Activated CD8-positive, alpha-beta memory T cell treated with anti-CD3 and anti-CD28 coated beads, Interleukin-2, amount 50 U/mL, for 1 hour (primary cell): ENCODE data around the gene ARL9.
"Not testable (repeated sequence)": the region's sequence is repeated elsewhere in the genome, so short reads cannot be mapped to it uniquely, and the experiment has no call there.

ENCODE experiments used
- DNase-seq: peaks from one replicate; pipeline ENCODE4 v3.0.0-alpha.2; 2020; ENCODE audit errors: extremely low read depth

Gene ARL9, protein sequence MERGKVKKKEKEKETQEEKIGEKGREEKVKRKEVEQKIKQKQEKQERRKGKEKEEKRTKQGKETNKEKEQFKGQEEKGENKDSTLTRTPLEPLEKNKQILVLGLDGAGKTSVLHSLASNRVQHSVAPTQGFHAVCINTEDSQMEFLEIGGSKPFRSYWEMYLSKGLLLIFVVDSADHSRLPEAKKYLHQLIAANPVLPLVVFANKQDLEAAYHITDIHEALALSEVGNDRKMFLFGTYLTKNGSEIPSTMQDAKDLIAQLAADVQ

DNA sequence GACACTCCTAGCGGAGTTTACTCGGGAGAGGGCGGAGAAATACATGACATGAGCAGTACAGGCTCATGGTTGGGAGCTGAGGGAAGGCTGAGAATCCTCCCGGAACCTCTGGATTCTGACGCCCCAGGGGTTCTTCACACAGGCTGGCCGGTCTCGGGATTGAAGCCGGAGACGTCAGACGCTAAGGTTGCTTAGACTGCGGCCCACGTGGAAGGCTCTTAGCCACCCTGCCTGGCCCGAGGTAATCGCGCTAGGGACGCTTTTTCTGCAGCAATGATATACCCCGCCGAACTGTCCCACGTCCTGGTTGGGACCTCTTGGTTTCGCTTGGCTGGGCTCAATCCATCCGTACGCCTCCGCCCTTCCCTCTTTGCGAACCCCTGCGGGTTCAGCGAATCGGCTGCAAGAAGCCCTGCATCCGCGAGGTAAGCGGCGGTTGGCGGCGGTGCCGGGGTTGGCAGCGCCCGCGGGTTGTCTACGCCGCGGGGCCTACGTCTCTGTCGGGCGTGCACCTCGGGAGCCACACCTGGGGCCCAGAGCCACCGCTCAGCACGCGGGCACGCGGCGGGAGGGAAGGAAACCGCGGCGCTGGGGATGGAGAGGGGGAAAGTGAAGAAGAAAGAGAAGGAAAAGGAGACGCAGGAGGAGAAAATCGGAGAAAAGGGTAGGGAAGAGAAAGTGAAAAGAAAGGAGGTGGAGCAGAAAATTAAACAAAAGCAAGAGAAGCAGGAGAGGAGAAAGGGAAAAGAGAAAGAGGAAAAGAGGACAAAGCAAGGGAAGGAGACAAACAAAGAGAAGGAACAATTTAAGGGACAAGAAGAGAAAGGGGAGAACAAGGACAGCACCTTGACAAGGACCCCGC lies at the start of gene ARL9:
ARL9 (plus strand) TSS at position 523 of the 862 bp plus-strand sequence; CDS start at position 595, 72 bp downstream.
- peak; percentile 23 for DNase-seq

DNA sequence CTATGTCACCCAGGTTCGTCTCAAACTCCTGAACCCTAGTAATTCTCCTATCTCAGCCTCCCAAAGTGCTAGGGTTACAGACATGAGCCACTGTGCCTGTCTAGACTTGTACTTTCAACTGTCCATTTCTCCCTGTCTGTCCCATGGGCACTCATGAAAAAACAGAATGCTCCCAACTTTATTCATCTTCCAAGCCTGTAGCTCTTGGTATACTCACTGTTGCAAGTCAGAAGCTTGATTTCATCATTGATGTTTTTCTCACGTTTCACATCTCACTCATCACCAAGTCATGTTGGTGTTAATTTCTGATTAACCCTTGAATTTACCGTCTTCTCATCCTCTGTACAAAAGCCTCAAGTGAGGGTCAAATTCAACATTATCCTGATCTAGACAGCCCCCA lies 45.5 kb upstream of the ARL9 start:
- DNase-seq = no peak

DNA sequence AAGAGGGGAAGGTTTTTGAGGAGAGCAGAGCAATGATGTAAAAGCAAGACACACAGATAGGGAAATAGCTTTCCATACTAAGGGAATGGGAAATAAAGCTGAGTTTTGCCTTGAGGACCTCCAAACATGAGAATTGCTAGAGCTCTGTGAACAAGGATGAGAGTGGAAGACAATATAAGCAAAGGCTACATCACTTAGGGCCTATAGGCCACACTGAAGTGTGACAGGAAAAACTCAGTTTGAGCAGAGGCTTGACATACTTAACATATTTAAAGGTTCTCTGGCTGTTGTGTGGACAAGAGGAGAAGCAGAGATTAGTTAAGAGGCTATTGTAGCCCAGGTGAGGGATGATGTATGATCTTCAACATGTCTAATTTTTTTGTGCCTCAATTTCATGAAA lies 43.4 kb upstream of the ARL9 start:
- no peak for DNase-seq

DNA sequence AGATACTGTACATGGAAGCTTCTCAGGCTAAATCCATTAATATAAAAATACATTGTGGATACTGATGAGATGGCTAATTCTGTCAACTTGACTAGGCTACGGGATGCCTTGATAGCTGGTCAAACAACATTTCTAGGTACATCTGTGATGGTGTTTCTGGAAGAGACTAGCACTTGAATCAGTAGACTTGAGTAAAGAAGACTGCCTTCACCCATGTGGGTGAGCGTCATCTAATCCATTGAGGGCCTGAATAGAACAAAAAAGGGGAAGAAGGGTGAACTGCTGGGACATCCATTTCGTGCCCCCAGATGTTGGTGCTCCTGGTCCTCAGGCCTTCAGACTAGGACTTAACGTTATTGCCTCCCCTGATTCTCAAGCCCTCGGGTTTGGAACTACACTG lies 41.9 kb upstream of the ARL9 start:
- DNase-seq = no peak

DNA sequence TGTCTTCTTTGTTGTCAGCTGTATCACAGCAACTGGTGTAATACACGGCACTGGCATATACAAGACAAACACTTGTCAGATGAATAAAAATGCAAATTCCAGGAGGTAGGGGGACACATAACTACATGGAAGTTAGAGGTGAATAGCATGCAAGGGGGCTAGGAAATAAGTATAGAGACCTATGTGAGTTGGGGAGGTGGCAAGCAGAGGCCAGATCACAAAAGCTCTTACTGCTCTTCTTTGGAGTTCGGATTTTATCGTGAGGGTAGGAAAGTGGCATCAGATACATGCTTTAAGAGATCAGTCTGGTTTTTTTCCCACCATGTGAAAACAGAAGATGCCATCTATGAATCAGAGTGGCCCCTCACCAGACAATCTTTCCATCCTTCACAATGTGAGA lies 41.0 kb upstream of the ARL9 start:
- DNase-seq = no peak

DNA sequence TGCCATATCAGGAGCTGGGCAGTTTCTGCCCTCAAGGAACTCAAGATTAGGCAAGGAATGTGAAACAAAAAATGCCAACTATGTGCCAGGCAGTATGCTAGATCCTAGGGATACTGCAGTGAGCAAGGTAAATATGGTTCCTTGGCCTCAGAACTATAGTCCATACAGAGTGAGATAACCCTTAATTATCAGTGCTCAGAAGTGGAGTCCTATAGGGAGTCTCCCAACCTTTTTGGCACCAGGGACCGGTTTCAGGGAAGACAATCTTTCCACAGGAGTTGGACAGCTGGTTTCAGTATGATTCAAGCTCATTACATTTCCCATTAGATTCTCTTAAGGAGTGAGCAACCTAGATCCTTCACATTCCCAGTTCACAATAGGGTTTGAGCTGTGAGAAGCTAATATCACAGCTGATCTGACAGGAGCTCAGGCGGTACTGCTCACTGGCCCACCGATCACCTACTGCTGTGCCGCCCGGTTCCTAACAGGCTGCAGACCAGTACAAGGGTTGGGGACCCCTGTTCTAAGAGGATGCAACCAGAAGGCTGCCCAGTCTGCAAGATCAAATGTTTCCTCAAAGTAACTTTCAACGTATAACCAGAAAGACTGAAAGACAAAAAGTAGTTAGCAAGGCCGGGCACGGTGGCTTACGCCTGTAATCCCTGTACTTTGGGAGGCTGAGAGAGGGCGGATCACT lies 39.8 kb upstream of the ARL9 start:
- no peak for DNase-seq

DNA sequence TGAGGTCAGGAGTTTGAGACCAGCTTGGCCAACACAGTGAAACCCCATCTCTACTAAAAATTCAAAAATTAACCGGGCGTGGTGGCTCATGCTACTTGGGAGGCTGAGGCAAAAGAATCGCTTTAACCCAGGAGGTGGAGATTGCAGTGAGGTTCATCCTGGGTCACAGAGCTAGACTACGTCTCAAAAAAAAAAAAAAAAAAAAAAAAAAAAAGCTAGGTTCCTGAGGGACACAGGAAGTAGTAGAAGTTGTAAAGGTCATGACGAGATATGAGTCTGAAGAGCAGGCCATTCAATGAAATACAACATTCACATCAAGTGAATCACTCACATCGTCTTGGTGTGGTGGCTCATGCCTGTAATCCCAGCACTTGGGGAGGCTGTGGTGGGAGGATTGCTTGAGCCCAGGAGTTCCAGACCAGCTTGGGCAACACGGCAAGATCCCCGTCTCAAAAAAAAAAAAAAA lies 39.3 kb upstream of the ARL9 start:
- DNase-seq = not testable (repeated sequence)

DNA sequence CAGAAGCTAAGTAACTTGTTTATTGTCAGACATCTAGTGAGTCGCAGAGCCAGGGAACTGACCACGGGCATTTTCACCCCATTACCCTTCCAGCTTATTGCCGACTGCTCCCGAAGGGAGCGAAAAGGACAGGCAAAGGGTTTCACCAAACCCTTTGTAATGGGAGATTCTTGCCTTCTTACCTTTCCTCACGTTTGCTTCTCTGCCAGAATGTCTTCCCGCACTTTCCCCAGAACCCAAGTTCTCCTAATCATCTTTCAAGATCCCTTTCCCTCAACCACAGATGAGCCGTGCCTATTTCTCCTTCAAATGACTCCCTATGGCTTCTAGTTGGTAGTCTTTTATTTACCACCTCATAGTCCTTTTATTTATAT lies 38.7 kb upstream of the ARL9 start:
- DNase-seq = no peak

DNA sequence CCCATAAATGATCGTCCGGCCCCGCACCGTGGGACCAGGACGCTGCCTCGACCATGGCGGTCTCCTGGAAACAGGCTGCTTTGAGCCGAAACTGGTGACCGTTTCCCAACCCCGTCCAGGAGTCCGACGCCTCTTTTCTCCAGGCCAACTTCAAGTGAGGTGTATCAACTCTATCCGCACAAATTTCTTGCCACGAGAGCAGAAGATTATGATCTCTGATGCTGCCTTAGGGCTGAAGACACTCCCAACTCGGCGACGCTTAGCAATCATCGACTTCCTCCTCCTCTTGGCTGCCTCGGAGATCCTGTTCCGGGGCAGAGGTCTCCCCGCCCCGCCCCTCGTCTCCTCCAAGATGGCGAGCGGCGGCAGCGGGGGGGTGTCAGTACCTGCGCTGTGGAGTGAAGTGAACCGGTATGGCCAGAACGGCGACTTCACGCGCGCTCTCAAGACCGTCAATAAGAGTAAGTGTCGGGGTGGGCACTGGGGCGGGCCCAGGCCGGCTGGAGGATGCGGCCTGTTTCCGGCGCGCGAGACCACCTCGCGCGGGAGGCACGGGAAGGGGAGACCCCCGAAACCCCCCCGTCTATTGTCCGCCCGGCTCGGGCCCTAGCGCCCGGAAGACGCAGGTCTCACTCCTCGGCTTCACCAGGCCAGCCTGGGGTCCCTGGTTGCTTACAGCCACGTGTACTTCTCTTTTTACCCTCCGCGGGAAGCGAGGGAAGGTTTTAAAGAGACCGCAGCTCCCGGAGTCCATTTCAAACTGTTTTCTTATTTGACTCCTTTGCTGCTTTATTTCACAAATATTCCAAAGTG lies 38.1 kb upstream of the ARL9 start, which contains the start of gene SRP72:
SRP72 (plus strand) TSS at position 334 of the 813 bp plus-strand sequence; CDS start at position 353, 19 bp downstream.
- DNase-seq = peak; percentile 74

DNA sequence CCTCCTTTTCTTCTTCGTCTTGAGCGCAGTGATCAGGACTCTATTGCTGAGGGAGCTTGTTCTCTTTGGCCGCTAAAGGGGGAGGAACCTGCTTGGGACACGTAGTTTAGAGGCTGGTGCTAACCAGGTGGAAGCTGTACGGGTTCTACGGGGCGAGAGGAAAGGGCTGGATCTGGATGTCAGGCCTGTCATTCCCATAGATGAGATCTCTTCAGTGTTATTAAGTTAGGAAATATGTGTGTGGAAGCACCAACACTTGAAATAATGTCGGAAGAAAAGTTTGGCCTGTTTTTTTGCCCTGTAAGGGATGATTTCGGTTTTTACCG lies 37.5 kb upstream of the ARL9 start:
- DNase-seq = no peak

DNA sequence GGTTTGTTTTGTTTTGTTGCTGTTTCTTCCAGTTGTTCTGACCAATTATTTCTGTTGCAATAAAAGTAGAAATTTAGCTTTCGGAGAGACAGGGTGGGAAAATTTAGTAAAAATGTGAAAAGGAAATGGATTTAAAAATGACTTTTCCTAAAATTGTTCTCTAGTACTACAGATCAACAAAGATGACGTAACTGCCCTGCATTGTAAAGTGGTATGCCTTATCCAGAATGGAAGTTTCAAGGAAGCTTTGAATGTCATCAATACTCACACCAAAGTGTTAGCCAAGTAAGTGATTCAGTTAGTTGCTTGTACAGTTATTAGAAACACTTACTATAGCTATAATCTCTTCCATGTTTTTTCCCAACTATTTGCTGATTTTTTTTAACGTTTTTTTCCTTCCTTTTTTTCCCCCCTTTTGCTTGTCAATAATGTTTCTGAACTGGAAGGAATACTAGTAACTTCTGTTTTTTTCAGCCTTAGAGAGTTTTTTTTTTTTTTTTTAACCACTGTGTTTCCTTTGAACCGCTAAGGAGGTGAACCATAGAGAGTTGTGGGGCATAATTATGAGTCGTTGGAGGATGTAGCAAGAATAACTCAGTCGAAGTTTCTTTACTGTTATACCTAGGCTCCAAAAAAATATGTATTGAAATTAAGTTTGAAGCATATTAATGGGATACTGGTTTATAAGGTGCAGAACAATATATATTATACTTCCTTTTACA lies 35.9 kb upstream of the ARL9 start:
- DNase-seq = no peak

DNA sequence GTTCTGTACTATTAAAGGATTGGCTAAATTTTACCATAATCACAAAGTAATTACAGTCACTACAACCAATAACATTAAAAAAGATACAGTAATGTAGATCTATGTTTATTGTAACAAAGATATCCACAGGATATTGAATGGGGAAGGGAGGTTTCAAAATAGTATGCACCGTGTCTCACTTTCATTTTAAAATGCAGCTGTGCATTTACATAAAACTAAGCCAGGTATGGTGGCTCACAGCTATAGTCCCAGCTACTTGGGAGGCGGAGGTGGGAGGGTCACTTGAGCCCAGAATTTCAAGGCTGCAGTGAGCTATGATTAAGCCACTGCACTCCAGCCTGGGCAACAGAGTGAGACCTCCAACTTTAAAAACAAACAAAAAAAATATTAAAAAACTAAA lies 29.7 kb upstream of the ARL9 start:
- DNase-seq = no peak

DNA sequence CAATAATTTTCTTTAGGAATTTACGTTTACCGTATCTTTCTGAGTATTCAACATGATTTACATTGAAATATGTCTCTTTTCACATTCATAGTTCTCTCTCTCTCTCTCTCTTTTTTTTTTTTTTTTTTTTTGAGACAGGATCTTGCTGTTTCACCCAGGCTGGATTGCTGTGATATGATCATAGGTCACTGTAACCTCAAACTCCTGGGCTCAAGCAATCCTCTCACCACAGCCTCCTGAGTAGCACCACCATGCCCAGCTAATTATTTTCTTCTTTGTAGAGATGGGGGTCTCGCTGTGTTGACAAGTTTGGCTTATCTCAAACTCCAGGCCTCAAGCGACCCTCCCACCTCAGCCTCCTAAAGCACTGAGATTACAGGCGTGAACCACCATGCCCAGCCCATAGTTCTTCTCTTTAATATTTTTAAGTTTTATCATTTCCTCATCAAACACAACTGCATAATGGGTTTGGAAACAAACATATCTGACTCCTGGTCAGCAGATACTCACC lies 28.3 kb upstream of the ARL9 start:
- DNase-seq = no peak

DNA sequence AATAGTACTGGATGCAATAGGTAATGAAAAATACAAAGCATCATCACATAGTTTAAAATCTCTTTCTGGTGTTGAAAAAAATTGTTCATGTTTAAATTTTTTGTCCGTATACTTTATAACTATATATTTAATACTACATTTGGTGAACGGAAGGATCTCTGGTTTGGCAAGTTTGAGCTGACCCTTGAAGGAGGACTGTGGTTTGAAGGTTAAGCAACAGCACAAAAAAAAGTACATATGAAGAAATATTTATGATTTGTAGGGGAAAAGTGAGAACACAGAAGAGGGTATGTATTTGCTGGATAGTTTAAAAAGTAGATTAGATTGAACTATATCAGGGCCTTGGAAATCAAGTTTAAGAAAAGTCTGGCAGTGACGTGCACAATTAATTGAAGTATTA lies 24.9 kb upstream of the ARL9 start:
- DNase-seq = no peak

DNA sequence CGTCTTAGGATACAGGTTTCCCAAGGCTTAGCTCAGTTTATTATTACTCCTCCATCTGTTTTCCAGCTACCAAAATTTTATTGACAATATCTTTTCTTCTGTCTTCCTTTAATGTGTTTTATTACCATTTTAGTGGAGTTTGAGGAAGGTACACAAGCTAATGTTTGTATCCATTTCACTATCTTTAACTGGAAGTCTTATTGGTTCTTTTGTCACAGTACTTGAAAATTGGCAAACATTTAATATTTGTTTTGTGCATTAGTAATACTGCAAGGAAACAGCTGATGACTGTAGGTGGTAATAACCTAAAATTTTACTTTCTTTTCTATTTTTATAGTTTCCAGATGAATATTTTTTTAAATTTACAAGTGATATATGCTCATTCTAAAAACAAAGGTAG lies 9.3 kb upstream of the ARL9 start:
- DNase-seq = no peak

DNA sequence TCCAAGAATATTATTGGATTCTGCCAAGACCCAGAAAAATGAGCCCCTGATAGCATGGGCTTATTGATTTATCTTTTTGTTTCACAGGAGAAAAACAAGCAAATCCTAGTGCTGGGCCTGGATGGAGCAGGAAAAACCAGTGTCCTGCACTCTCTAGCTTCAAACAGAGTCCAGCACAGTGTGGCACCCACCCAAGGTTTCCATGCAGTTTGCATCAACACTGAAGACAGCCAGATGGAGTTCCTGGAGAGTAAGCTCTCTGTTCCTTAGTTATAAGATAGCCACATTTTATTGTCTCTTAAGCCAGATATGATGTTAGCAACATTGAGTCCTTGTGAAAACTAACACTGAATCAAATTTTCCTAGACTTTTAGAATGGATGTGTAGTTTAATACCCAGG lies 5.5 kb downstream of the ARL9 start:
- no peak for DNase-seq

DNA sequence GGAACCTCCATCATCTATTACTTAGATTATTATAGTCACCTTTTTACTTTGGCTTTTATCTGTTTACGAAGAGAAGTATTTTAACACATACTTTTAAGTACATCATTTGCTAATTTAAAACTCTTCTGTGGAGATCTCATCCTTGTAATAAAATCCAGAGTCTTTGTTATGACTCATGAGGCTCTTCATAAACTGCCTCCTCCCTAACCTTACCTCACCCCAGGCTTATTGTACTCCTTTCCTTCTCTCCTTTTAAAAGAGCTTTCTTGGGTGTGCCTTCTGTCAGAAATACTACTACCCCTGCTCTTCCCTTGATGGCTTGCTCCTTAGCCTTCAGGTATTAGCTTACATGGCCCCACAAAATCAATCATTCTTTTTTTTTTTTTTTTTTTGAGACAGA lies 6.6 kb downstream of the ARL9 start:
- DNase-seq = no peak

DNA sequence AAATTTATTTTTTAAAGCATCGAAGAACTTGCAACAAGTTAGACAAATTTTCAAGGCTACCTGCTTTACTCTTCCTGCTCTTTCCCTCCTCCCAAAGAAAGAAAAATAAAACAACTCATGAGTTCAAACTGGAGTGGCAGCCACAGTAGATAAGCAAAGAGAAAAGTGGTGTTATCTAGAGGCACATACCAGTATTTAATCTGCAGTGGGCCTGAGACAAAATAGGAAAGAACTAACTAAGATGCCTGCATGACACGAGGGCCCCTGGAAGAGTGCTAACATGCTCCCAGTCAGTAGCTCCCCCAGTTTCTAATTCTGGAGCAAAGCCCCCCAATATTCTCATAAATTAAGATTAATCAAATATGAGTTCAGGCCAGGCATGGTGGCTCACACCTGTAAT lies 7.9 kb downstream of the ARL9 start:
- DNase-seq = no peak

DNA sequence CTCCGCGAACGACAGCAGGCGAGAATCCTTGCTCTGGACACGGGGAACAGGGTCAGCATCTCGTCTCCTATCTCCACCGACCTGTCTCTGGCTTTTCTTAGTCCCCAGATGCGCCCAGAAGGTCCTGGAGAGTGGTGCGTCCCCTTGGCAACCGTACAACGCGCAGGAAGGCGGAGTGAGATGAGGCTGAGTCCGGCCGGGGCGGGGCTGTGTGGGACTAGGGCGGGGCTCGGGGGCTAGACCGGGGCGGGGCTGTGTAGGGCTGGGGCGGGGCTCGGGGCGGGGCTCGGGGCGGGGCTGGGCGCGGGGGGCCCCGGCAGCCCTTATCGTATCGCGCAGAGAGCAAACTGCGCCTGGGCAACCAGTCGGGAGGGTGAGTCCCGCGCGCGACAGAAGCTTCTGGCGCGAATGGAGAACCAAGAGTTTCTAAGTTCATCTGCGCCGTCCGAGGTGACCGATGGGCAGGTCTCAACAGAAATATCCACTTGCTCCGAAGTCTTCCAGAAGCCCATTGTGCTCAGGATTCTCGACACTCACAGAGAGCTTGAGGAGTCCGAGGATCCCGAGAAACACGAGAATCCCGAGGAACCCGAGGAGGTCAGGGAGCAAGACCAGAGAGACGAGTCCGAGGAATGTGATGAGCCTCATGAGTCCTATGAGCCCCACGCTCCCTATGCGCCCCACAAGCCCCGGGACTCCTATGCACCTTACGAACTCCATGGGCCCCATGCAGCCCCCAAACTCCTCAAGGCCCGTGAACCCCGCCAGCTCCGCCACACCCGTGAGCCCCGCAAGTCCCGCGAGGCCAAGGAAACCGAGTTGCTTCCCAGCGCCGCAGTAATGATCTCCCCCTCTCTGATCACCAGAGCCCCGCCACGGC lies 24.9 kb downstream of the ARL9 start:
- DNase-seq = peak; percentile 49
